ENCODE results near the gene PLCG1.
"Not testable (repeated sequence)": the region's sequence is repeated elsewhere in the genome, so short reads cannot be mapped to it uniquely, and the experiment has no call there.

The PLCG1 gene

GRCh38 chr20:41111578-41111951 lies 25.8 kb upstream of the PLCG1 start:
- no peak for TF ChIP-seq CTCF (IDR thresholded peaks at IDR 0.05; ENCODE audit: low read depth, low read length)
- in situ Hi-C loops (cut with HindIII; ENCODE audit: low sequenced_read_pairs) = no loop called here

DNA sequence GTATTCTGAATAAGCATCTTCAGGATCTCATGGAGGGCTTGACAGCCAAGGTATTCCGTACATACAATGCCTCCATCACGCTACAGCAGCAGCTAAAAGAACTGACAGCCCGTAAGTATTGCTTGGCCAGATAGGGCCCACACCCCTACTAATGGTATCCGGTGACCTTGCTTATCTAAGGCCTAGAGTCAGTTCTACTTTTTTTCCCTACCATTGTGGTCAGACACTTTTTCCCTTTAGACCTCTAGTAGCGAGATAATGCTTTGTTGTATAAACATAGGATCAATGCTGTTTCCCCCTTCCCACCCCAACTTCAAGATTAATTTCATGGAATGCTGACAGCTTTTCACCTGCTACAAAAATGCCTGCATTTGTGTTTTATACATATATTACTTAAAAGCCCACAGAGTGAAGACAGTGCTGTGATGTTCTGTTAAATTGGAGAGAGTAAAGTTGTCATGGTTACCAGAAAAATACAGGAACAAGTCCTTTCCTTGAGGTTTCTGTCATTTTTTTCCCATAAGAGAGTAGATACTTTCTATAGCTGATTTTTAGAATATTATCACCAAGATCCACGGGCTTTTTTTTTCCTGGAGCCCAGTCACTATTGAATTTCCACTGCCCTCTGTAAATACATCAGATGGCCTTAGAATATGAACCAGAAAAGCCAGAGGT lies 20.9 kb upstream of the PLCG1 start:
- H3K4me3 ChIP-seq (ENCODE audit: low read depth, low read length) = no peak overlapping the region
- no peak for DNase-seq (ENCODE audit: low read depth, low spot score)
- in situ Hi-C loops (cut with HindIII; ENCODE audit: low sequenced_read_pairs) = no loop called here
- TF ChIP-seq CTCF (IDR thresholded peaks at IDR 0.05; ENCODE audit: low read depth, low read length) = no peak

More at GRCh38 chr20:41111578-41111951, 25.8 kb upstream of the PLCG1 start:
- no peak overlapping the region for H3K4me3 ChIP-seq (ENCODE audit: low read depth, low read length)
- DNase-seq (ENCODE audit: low read depth, low spot score) = no peak

- DNase-seq (ENCODE audit: low read depth, low spot score); in situ Hi-C loops (cut with HindIII; ENCODE audit: low sequenced_read_pairs); H3K4me3 ChIP-seq (ENCODE audit: low read depth, low read length): not testable (repeated sequence)
- TF ChIP-seq CTCF (IDR thresholded peaks at IDR 0.05; ENCODE audit: low read depth, low read length) = peak; percentile 11
Observed at GRCh38 chr20:41118159-41118558, 19.2 kb upstream of the PLCG1 start.

DNA sequence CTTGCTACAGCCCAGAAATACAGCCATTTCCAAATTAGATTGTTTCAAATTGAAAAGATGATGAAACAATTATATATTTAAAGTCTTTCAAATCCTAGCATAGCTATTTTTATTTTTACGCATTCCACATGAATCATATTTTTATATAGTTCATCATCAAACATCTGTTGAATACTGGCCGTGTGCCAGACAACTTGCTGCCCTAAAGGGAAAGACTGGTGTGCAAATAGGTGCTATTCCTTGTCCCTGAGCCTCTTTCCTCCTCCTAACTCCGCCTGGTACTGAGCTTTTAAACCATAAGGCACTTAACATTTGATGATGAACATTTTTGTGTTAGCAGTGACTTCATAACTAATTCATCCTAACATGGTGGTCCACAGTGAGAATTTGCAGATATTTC lies 18.7 kb upstream of the PLCG1 start:
- DNase-seq (ENCODE audit: low read depth, low spot score) = no peak
- no peak overlapping the region for H3K4me3 ChIP-seq (ENCODE audit: low read depth, low read length)
- TF ChIP-seq CTCF (IDR thresholded peaks at IDR 0.05; ENCODE audit: low read depth, low read length) = no peak
- in situ Hi-C loops (cut with HindIII; ENCODE audit: low sequenced_read_pairs) = no loop called here

DNA sequence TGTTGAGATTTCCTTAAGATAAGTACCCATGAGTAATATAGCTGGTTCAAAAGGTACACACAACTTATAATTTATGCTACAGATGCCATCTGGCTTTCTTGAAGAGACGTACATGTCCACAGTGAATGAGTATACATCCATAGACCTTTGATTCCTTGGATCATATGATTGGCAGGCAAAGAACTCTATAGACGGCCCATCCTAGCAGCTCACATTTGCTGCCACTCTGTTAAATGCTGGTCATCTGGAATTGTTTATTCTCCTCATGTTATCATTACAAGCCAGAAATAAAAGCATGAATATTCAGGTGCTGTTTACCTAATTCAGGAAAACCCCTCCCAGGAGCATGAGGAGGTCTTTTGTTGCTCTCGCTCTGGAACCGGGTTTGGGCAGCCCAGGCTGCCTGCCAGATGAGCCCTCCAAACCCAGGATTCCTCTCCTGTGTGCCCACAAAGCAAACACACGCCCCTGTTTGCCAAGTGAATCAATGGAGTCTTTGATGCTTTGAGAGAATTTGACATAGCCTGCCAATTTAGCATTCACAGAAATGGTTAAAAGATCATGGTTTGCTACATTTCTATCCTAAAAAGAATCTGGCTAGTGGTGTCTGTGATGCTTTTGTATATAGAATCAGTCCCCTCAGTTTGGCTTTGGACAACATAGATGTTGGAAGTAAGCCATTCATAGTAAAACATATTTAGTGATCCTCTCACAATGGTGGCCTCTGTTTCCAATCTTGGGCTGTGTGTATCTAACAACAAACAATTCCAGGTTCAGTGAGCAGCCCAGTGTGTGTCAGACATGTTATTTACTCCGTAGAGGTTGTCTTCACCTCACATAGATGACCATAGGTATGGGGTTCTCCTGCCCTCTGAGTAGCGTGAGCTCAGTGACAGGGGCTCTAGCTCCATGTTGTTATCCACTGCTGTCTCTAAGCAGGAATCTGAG lies 17.5 kb upstream of the PLCG1 start:
- in situ Hi-C loops (cut with HindIII; ENCODE audit: low sequenced_read_pairs) = no loop called here
- no peak overlapping the region for H3K4me3 ChIP-seq (ENCODE audit: low read depth, low read length)
- no peak for TF ChIP-seq CTCF (IDR thresholded peaks at IDR 0.05; ENCODE audit: low read depth, low read length)
- DNase-seq (ENCODE audit: low read depth, low spot score) = no peak

DNA sequence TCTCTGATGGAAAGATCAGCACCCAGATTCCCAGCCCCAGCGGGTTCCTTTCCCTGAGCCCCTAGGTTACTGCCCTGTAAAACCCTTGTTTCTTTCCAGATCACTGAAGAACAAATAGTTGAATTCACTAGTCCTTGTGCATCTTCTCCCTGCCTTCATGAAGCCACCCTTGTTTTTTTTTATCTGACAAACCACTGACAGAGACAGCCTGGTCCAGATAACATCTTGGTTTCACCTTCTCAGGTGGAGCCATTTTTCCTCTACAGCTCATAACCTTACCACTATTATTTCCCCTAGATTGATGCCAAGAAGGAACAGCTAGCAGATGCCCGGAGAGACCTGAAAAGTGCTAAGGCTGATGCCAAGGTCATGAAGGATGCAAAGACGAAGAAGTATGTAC lies 15.9 kb upstream of the PLCG1 start:
- no peak for TF ChIP-seq CTCF (IDR thresholded peaks at IDR 0.05; ENCODE audit: low read depth, low read length)
- DNase-seq (ENCODE audit: low read depth, low spot score) = no peak
- H3K4me3 ChIP-seq (ENCODE audit: low read depth, low read length) = no peak overlapping the region
- in situ Hi-C loops (cut with HindIII; ENCODE audit: low sequenced_read_pairs) = no loop called here
